ENCODE measurements around the gene TNFRSF21.

GRCh38 chr6:47260021-47260420, 49.7 kb downstream of the TNFRSF21 start:
- no peak for TF ChIP-seq POLR2A (IDR thresholded peaks at IDR 0.05)
- no peak for TF ChIP-seq CTCF (IDR thresholded peaks at IDR 0.05)

All from body of pancreas (tissue), 4 donors.